Esophagus mucosa (tissue), 1 donor: Measurements from ENCODE around the gene ABCC3. TPM values are rescaled to one million over a fixed set of nuclear protein-coding genes. Genes with fewer than 3 reads are reported as not detected.
A peak's percentile ranks its signal among the peaks of the same experiment; 100 is the strongest.

ENCODE experiments used
- ATAC-seq: fragments of 200-7000 bp; cut with Tn5 transposase; one replicate; pipeline ENCODE4 v1.9.1; 2020
- total RNA-seq: library from RNA; stranded (reverse); gene quantifications from one replicate; pipeline ENCODE4 v1.2.4, GENCODE V29; 2023
- donor health status: DM: yes; HTN: yes; CAD: no.

ABCC3 gene
- total RNA-seq, 1 donor from 2014 or later, result 17.6 TPM

GRCh38 chr17:50630524-50631194, 4.0 kb upstream of the ABCC3 start:
- peak; percentile 64 for ATAC-seq

- ATAC-seq, result no peak
These were observed 3.3 kb upstream of the ABCC3 start for GRCh38 chr17:50631195-50631907.

GRCh38 chr17:50631908-50632571, 2.6 kb upstream of the ABCC3 start:
- ATAC-seq, result no peak

GRCh38 chr17:50632637-50633036, 2.0 kb upstream of the ABCC3 start:
- ATAC-seq, result no peak

GRCh38 chr17:50633683-50634082, 998 bp upstream of the ABCC3 start:
- no peak for ATAC-seq

GRCh38 chr17:50634915-50635731, 442 bp downstream of the ABCC3 start:
- peak; percentile 8 for ATAC-seq

GRCh38 chr17:50635732-50635981, 976 bp downstream of the ABCC3 start:
- no peak for ATAC-seq

GRCh38 chr17:50635982-50636803, 1.5 kb downstream of the ABCC3 start:
- no peak for ATAC-seq

GRCh38 chr17:50636804-50637195, 2.1 kb downstream of the ABCC3 start:
- ATAC-seq, result no peak

- no peak for ATAC-seq
These were observed 3.3 kb downstream of the ABCC3 start for GRCh38 chr17:50637829-50638605.

GRCh38 chr17:50638606-50638965, 3.9 kb downstream of the ABCC3 start:
- ATAC-seq, result peak; percentile 4

GRCh38 chr17:50638966-50639713, 4.5 kb downstream of the ABCC3 start:
- ATAC-seq, result peak; percentile 68

GRCh38 chr17:50640686-50641351, 6.1 kb downstream of the ABCC3 start:
- peak; percentile 9 for ATAC-seq

- no peak for ATAC-seq
These were observed 6.7 kb downstream of the ABCC3 start for GRCh38 chr17:50641357-50641756.

- ATAC-seq, result no peak
These were observed 7.5 kb downstream of the ABCC3 start for GRCh38 chr17:50642071-50642721.

- ATAC-seq, result peak; percentile 44
These were observed 8.3 kb downstream of the ABCC3 start for GRCh38 chr17:50642722-50643656.

- ATAC-seq, result no peak
These were observed 11.3 kb downstream of the ABCC3 start for GRCh38 chr17:50645748-50646682.
